Measurements from ENCODE around the gene MAML3.

- TF ChIP-seq CTCF (IDR thresholded peaks at IDR 0.05), result no peak
- no peak for TF ChIP-seq POLR2A (IDR thresholded peaks at IDR 0.05)
- TF ChIP-seq EP300 (IDR thresholded peaks at IDR 0.05; ENCODE audit: low read depth), result no peak
- no peak for TF ChIP-seq POLR2AphosphoS5 (IDR thresholded peaks at IDR 0.05)
These were observed 300.7 kb downstream of the MAML3 start for GRCh38 chr4:139853309-139853708.

Measured in transverse colon (tissue), 4 donors.